ENCODE data around the gene IRF2BP1.
A peak's percentile ranks its signal among the peaks of the same experiment; 100 is the strongest.
"Not testable (repeated sequence)": the region's sequence is repeated elsewhere in the genome, so short reads cannot be mapped to it uniquely, and the experiment has no call there.

Gene IRF2BP1

DNA sequence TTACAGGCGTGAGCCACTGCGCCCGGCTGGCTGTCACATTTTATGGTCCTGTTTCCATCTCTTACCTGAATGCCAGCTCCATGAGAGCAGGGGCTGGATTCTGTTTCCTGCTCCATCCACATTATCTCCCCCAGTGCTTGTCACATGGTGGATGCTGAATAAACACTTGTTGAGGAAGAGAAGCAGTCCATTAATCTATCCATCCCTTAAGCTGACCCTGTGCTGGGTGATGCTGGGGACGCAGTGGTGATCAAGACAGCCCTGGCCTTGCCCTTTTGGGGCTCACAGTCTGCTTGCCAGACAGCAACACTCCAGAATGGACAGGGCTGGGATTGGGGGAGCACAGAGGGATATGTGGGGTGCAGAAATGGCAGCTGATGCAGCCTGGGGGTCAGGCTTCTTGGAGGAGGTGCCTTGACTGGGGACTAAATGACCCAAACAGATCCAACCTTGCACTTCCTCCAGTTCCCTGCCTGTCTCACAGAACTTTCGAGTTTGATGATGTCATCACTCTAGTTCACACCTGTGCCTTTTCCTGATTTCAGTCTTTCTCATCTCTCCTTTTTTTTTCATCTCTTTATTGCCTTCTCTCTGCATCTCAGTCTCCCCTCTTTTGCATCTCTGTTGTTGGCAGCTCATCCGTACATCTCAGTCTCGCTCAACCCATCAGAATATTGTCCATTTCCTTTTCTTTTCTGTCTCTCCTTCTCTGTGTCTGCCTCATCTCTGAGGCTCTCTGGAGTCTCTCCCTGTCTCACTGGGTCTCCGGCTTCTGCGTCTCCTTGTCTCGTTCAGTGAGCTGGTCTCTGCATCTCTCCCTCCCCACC is 4.6 kb downstream of the IRF2BP1 start:
- DNase-seq (ENCODE audit: low read depth): no peak

GRCh38 chr19:45879971-45880370 is 6.0 kb downstream of the IRF2BP1 start:
- DNase-seq (ENCODE audit: low read depth): no peak

DNA sequence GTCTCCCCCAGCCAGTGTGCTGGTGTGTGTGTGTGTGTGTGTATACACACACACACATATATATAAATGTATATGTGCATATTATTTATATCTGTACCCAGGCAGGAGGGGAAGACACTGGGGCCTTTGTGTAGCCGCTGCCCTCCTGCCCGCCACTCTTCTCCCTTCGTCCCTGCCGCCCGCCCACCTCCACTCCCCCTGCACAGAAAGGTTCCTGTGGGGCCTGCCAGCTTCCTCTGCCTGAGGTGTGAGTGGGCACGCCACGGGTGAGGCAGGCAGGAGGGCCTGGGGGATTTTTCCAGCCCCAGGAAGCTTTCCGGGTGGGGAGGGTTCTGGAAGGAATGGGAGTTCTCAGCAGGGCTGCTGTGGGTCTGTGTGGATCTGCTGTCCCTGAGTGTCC is 6.9 kb downstream of the IRF2BP1 start:
- no peak for DNase-seq (ENCODE audit: low read depth)

- DNase-seq (ENCODE audit: low read depth): no peak
Measured at GRCh38 chr19:45878043-45878794, 7.7 kb downstream of the IRF2BP1 start.

- no peak for DNase-seq (ENCODE audit: low read depth)
Measured at GRCh38 chr19:45876411-45877197, 9.3 kb downstream of the IRF2BP1 start.

GRCh38 chr19:45876161-45876410 is 9.9 kb downstream of the IRF2BP1 start:
- DNase-seq (ENCODE audit: low read depth): no peak

DNA sequence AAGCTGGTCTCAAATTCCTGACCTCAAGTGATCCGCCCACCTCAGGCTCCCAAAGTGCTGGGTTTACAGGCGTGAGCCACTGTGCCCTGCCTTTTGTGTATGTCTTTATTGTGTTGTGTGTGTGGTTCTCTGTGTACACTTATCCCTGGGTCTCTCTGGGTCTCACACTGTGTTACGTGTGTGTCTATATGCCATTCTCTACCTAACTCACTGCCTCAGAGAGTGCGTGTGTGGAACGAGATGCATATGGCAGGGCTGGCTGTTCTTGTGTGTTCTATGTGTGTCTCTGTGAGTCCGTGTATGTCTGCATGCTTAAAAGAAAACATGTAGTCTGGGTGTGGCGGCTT is 11.3 kb downstream of the IRF2BP1 start:
- no peak for DNase-seq (ENCODE audit: low read depth)

GRCh38 chr19:45873219-45873772 is 12.6 kb downstream of the IRF2BP1 start:
- DNase-seq (ENCODE audit: low read depth): no peak

GRCh38 chr19:45872095-45872919 is 13.6 kb downstream of the IRF2BP1 start:
- no peak for DNase-seq (ENCODE audit: low read depth)

DNA sequence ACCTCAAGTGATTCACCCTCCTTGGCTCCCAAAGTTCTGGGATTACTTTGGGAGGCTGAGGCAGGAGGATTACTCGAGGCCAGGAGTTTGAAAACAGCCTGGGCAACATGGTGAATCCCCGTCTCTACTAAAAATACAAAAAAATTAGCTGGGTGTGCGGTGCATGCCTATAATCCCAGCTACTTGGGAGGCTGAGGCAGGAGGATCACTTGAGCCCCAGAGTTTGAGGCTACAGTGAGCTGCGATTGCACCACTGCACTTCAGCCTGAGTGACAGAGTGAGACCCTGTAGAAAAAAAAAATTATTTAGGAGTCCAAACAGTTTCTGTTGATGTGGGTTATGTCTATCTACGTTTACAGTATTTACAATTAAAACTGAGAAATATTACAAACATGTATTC is 15.1 kb downstream of the IRF2BP1 start:
- DNase-seq (ENCODE audit: low read depth): no peak

GRCh38 chr19:45867241-45867640 is 18.7 kb downstream of the IRF2BP1 start:
- DNase-seq (ENCODE audit: low read depth): not testable (repeated sequence)

- no peak for DNase-seq (ENCODE audit: low read depth)
Measured at GRCh38 chr19:45866400-45867176, 19.4 kb downstream of the IRF2BP1 start.

DNA sequence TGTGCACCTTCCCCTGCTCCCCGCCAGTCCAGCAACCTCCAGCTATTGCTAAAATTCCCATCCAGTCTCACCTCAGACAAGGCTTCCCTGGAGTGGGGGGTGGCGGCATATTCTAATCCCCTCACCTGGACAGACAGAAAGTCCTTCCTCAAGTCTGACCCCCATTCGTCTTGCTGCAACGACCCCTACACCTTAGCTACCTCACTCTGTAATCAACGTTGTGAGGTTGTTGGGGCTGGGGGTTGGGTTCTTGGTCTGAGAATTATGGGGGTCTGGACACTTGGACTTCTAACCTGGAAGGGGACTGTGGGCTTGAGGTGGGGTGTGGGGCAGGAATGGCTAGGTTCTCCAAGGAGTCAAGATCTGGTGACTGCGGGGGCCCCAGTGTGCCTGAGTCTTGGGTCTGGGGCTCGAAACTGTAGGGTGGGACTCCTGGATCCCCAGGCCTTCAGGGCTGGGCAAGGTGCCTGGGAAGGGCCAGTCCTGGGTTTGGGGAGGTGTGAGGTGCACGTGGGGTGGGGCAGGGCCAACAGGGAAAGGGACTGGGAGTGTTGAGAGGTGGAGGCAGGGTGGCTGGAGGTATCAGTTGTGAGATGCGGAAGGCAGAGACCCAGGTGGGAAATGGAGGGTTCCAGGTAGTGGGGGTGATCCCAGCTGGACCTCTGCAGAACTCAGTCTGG is 20.5 kb downstream of the IRF2BP1 start:
- no peak for DNase-seq (ENCODE audit: low read depth)

DNA sequence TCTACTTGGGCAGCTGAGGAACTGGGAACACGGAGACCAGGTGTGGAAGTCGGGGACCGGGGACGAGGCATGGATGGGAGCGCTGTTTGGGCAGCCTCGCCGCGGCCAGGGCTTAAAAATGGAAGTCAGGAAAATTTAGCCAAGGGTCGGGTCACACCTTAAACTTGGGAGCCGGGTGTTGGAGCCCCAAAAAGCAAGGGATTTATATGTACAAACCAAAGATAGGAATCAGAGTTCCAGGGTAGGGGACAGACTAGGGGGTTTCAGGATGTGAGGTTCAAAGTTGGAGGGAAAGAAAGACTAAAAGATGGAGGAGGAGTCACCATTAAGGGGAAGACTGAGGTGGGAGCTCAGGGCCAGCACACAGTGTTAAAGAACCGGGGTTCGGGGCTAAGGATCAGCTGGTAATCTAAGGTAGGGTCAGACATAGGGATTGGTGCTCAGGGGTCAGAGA is 21.3 kb downstream of the IRF2BP1 start:
- no peak for DNase-seq (ENCODE audit: low read depth)

- DNase-seq (ENCODE audit: low read depth): no peak
Measured at GRCh38 chr19:45863840-45864628, 21.9 kb downstream of the IRF2BP1 start, which contains the start of gene FOXA3. FOXA3 (plus strand) TSS chr19:45864326; CDS start chr19:45864457, 131 bp downstream.

DNA sequence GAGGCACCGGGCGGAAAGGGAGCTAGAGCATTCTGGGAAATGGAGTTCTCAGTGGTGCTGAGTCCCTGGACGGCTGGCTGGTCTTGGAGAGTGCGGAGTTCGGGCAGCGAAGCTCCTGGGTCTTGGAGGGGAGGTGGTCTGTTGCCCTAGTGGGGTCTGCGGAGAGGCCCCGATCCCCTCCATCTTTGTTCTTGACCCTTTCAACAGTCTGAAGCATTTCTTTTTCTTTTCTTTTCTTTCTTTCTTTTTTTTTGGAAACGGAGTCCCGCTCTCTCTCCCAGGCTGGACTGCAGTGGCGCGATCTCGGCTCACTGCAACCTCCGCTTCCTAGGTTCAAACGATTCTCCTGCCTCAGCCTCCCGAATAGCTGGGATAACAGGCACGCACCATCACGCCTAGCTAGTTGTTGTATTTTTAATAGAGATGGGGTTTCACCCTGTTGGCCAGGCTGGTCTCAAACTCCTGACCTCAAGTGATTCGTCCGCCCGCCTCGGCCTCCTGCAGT is 22.6 kb downstream of the IRF2BP1 start:
- no peak for DNase-seq (ENCODE audit: low read depth)

GRCh38 chr19:45862564-45863334 is 23.2 kb downstream of the IRF2BP1 start, which contains the start of gene SYMPK:
SYMPK (minus strand) TSS chr19:45863147; CDS start chr19:45854495, 8,652 bp downstream.
- peak; percentile 84 for DNase-seq (ENCODE audit: low read depth)

DNA sequence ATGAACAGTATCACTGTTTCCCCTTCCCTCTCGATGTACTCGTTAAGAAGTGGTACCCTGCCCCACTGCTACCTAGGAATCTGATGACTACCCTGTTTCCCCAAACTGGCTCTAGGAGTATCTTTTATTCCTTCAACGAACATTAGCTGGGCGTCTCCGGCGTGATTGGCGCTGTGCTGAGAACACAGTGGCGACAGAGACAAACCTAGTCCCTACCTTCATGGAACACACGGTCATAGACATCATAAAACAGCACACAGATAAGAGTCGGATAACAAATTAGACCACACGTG is 23.7 kb downstream of the IRF2BP1 start:
- no peak for DNase-seq (ENCODE audit: low read depth)
